ENCODE data around the gene NRF1.

Gene NRF1

DNA sequence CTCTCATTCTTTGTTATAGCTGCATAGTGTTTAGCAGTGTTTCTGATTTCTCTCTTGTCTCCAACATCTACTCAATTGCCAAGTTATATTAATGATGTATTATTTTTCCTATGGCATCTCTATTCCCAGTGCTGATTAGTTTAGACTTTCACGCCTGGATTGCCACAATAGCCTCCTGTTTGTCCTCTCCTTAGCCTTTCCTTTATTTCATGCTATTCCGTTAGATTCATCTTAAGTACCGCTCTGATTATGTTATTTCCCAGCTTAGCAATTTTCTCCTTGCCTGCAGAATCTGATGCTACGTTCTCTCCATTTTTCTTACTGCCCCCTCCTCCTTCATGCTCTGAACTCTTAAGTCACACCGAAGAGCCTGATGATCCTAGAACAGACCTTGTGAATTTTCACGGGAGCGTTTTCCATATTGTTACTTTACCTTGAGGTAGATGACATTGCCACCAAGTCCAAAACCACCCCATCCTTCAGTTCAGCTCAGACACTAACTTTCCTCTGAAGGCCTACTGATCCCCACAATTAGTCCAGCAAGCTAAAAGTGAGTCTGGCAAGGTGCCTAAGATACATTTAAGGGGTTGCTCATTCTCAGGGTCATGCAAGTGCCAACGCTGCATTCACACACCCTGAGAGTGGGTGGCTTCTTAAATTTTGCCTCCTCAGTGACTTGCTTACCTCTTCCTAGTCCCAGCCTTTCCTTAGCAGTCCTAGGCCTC, 6.6 kb upstream of the NRF1 start:
- ChIA-PET CTCF (interaction anchor here (0.7 to 1.1 kb wide), 2 partner anchors 30 to 80 kb away, joined by 3 to 4 read pairs; no protein-coding TSS in a partner anchor), POLR2A (interaction anchor here (1.1 to 1.3 kb wide), 2 partner anchors 29 to 39 kb away, joined by 3 read pairs; no protein-coding TSS in a partner anchor)
- DNase-seq (ENCODE audit: extremely low spot score): no peak
- TF ChIP-seq, protein P1, sequence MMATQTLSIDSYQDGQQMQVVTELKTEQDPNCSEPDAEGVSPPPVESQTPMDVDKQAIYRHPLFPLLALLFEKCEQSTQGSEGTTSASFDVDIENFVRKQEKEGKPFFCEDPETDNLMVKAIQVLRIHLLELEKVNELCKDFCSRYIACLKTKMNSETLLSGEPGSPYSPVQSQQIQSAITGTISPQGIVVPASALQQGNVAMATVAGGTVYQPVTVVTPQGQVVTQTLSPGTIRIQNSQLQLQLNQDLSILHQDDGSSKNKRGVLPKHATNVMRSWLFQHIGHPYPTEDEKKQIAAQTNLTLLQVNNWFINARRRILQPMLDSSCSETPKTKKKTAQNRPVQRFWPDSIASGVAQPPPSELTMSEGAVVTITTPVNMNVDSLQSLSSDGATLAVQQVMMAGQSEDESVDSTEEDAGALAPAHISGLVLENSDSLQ (IDR thresholded peaks at IDR 0.05): no peak
- no peak for TF ChIP-seq HDGF (IDR thresholded peaks at IDR 0.05; ENCODE audit: borderline replicate concordance)
- no peak for TF ChIP-seq ARNT (IDR thresholded peaks at IDR 0.05)
- no peak for TF ChIP-seq L3MBTL2 (conservative IDR thresholded peaks at IDR 0.05)
- no peak for TF ChIP-seq TARDBP (IDR thresholded peaks at IDR 0.05)

DNA sequence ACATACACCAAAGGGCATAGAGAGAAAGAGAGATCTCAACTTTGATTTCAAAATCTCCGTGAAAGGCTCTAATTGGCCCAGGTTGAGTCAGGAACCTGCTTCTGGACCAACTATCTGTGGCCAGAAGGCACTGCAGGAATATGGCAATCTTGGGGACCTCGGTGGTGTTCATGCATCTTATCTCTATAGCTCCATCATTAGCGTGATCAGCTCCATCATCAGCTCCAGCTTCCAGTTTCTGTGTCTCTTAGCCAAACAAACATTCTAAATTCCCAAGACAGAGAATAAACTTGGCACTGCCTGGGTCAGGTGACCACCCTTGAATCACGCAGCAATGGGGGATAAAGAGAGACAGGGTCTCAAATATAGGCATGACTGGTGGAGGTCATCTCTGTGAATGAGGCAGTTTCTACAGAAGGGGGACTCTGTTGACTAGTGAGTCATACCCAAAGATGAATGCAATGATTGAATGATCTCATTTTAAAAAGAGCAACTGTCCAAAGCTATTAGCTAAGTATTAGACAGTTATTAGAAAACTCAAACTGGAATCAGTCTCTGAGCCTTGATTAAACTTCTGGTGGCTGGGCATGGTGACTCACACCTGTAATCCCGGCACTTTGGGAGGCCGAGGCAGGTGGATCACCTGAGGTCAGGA, 5.4 kb upstream of the NRF1 start:
- TF ChIP-seq FOXM1 (IDR thresholded peaks at IDR 0.05; ENCODE audit: borderline replicate concordance) (no peak), BHLHE40 (IDR thresholded peaks at IDR 0.05; ENCODE audit: borderline replicate concordance) (no peak), HDGF (IDR thresholded peaks at IDR 0.05; ENCODE audit: borderline replicate concordance) (no peak)
- CTCF ChIA-PET: interaction anchor here (0.6 to 1.3 kb wide), 3 partner anchors 29 to 219 kb away, joined by 3 to 4 read pairs (median 3); no protein-coding TSS in a partner anchor
- POLR2A ChIA-PET: no interaction called here
- no peak for DNase-seq (ENCODE audit: extremely low spot score)

DNA sequence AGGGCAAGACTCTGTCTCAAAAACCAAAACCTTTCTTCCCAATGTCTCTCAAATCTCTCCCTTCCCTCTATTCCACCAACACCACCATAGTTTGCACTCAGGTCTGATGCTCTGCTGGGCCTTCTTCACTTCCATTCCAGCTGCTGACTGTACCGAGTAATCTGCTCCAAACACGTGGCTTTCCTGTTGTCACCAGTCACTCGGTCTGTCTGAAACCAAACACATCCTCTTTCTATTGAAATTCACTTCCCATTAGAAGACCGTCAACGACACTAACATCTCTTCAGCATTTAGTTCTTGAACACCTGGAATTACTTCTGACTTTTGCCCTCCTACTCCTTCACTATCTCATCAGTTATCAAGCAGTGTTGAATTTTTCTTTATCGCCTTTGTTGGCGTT, 4.7 kb upstream of the NRF1 start:
- ChIA-PET POLR2A (no interaction called here), CTCF (interaction anchor here (1.3 kb wide), 1 partner anchor 218 kb away, joined by 3 read pairs; no protein-coding TSS in a partner anchor)
- TF ChIP-seq BHLHE40 (IDR thresholded peaks at IDR 0.05; ENCODE audit: borderline replicate concordance): no peak
- no peak for TF ChIP-seq ZNF384 (IDR thresholded peaks at IDR 0.05)
- TF ChIP-seq, protein P1 (IDR thresholded peaks at IDR 0.05): no peak
- no peak for TF ChIP-seq HDGF (IDR thresholded peaks at IDR 0.05; ENCODE audit: borderline replicate concordance)
- TF ChIP-seq TARDBP (IDR thresholded peaks at IDR 0.05): no peak
- TF ChIP-seq SP1 (IDR thresholded peaks at IDR 0.05): no peak
- no peak for TF ChIP-seq NFRKB (IDR thresholded peaks at IDR 0.05)
- no peak for TF ChIP-seq CTBP1 (IDR thresholded peaks at IDR 0.05; ENCODE audit: borderline replicate concordance)
- no peak for TF ChIP-seq LEF1 (IDR thresholded peaks at IDR 0.05; ENCODE audit: borderline replicate concordance)
- TF ChIP-seq ELF4 (IDR thresholded peaks at IDR 0.05): no peak
- TF ChIP-seq L3MBTL2 (conservative IDR thresholded peaks at IDR 0.05): no peak
- TF ChIP-seq FOXK2 (IDR thresholded peaks at IDR 0.05): no peak
- no peak for TF ChIP-seq FOXM1 (IDR thresholded peaks at IDR 0.05; ENCODE audit: borderline replicate concordance)
- no peak for TF ChIP-seq ARNT (IDR thresholded peaks at IDR 0.05)
- no peak for TF ChIP-seq FOXA1 (IDR thresholded peaks at IDR 0.05)
- no peak for TF ChIP-seq SUZ12 (IDR thresholded peaks at IDR 0.05)
- no peak for DNase-seq (ENCODE audit: extremely low spot score)

DNA sequence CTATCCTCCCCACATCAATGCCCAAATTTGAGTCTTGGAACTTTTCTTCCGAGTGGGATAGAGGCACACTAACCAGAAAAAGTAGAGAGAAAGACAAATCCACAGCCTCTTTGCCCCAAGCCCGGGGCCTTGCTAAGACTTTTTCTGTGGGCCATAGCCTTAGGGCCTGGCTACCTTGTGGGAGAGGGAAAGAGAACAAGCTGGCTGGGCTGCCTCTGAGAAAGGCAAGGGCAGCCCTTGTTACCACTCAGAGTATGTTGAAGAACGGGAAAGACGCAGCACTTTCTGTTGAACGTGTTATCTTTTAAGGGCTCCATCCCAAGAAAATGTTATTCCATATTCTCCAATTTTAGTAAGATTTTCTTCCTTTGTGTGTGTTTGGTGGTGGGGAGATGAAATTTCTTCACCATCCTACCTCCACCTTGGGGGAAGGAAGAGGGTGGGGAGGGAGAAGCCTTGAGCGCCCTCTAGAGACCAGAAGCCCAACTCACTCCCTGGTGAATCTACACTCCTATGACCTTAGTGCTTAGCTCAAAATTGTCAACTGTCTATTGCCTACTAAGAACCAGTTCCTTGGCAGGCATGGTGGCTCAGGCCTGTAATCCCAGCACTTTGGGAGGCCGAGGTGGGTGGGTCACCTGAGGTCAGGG, 3.9 kb upstream of the NRF1 start:
- TF ChIP-seq L3MBTL2 (conservative IDR thresholded peaks at IDR 0.05): no peak
- peak; percentile 63 for DNase-seq (ENCODE audit: extremely low spot score)
- ChIA-PET CTCF (interaction anchor here (0.5 to 1.0 kb wide), 4 partner anchors 14 to 179 kb away, joined by 3 read pairs; no protein-coding TSS in a partner anchor), POLR2A (interaction anchor here (1.0 kb wide), 2 partner anchors 10 to 12 kb away, joined by 3 read pairs; no protein-coding TSS in a partner anchor)

DNA sequence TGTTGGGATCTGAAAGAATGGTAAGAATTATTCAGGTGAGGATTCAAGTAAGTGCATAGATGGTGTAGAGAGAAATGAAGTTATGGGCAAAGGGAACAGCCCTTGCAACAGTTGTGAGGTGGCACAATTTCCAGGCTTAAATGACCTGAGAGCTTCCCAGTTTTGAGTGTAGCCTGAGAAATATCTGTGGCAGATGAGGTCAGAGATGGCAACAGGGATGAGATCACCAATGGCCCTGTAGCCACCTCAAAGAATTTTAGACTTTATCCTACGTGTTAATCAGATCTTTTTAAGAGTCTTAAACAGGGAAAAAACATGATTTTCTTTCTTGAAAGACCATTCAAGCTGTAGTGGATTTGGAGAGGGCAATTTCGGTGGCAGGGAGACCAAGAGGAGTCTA, 1.9 kb upstream of the NRF1 start:
- ChIA-PET CTCF (no interaction called here), POLR2A (no interaction called here)

More for the DNA sequence above, 1.9 kb upstream of the NRF1 start:
- no peak for DNase-seq (ENCODE audit: extremely low spot score)
- TF ChIP-seq CTBP1 (IDR thresholded peaks at IDR 0.05; ENCODE audit: borderline replicate concordance) (no peak), BHLHE40 (IDR thresholded peaks at IDR 0.05; ENCODE audit: borderline replicate concordance) (no peak), LEF1 (IDR thresholded peaks at IDR 0.05; ENCODE audit: borderline replicate concordance) (no peak), ARNT (IDR thresholded peaks at IDR 0.05) (no peak), FOXA1 (IDR thresholded peaks at IDR 0.05) (no peak), NFRKB (IDR thresholded peaks at IDR 0.05) (no peak), FOXM1 (IDR thresholded peaks at IDR 0.05; ENCODE audit: borderline replicate concordance) (no peak), FOXK2 (IDR thresholded peaks at IDR 0.05) (no peak), ZNF384 (IDR thresholded peaks at IDR 0.05) (no peak), TARDBP (IDR thresholded peaks at IDR 0.05) (no peak), SP1 (IDR thresholded peaks at IDR 0.05) (no peak), SUZ12 (IDR thresholded peaks at IDR 0.05) (no peak)
- TF ChIP-seq, protein P1 (IDR thresholded peaks at IDR 0.05): no peak

Measured in HEK293T (cell line).